Measurements from ENCODE around the gene POLN.

Gene POLN

DNA sequence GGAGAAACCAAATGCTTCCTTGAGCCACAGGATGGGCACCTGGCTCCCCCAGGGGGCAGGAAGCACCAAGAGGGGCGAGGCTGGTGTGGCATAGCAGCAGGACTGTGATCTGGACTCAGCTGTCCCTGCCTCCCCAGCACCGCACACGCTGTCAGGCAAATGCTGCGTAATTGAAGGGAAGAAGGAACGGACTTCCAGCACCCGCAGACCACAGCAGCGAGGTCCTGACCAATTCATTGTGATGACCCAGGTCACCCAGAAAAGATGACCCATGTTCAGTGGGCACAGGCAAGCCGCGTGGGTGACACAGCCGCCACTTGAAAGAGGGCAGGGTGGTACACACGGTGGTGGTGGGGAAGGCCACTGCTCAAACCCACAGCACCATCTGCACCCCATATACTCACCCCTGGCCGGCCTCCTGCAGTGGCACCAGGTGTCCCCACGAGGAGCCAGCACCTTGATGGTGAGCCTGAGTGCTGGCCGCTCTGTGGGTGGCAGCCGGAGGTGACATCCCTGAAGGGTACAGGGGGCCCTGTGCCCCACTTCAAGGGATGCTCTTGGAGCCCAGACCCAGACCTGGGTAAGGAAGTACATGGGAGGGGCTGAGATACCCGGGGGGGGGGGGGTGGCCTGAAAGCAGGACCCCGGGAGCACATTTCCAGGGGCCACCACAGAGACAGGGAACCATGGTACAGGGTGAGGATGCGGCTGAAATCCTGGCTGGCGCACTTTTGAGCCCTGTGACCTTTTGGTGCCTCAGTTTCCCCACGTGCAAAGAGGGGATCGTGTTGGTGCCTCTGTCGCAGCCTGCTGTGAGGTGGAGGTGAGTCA lies 171.3 kb downstream of the POLN start:
- DNase-seq (ENCODE audit: low read depth) = no peak

DNA sequence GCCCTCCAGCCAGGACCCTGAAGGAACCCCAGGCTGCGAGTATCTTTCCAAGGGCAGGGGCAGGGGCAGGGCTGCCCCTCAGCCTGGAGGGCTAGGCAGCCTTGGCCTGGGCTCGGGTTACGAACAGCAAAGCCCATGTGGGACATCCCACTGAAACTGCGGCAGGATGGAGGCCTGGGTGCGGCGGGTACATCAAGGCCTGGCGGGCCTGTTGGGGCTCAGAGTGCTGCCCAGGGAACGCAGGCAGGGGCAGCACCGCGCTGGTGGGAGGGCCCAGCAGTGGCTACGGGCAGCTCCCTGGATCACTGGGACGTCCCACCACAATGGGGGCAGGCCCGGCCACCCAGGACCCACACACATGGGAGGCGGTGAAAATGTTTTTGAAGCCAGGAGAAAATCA lies 171.9 kb downstream of the POLN start:
- no peak for DNase-seq (ENCODE audit: low read depth)

DNA sequence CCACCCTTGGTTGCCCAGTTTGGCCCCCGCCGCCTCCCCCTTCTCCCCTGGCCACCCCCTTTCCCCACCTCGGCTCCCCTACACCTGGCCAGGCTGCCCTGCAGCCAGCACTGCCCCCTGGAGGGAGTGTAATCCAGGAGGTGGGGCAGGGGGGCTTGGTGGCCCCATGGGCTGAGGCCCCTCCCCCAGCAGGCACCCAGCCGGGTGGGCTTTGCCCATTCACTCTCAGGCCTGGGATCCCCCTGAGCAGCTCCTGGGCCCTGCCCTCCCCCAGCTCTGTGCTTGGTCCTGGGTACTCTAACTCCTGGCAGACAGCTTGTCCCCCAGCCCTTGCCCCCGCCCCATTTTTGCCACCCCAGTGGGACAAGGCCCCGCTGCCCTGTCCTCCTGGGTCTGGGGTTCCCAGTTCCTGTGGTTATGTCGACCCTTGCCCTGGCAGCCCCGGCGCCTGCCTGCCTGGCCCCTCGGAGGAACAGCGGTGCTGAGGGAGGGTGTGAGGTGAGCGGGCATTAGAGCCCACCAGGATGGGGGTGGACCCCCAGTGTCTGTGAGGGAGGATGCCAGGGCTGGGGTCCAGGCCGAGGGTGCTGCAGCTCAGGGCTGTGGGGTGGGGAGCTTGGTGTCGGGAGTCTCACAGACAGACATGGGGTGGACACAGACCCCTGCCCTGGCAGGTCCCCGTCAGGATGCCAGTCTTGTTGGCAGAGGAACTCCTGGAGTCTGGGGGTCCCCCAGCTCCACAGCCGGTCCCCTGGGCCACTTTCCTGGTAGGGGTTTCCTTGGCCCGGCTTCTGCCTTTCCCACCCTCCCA lies 172.6 kb downstream of the POLN start:
- no peak for DNase-seq (ENCODE audit: low read depth)

DNA sequence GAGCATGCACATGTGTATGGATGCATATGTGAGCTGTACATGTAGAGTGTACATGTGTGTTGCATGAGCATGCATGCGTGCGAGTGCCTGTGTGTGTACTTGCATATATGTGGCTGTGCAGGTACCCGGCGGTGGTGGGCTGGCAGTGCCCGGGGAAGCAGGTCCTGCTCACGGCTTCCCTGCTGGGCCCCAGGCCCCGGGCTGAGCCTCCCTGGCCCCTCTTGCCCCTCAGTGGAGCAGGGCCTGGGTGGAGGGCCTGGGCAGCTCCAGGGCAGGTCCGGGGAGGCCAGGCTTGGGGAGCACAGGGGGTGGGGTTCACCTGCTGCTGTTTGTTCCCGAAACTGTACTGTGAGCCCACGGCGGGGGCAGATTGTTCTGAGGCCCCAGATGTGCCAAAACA lies 173.4 kb downstream of the POLN start:
- DNase-seq (ENCODE audit: low read depth) = no peak

DNA sequence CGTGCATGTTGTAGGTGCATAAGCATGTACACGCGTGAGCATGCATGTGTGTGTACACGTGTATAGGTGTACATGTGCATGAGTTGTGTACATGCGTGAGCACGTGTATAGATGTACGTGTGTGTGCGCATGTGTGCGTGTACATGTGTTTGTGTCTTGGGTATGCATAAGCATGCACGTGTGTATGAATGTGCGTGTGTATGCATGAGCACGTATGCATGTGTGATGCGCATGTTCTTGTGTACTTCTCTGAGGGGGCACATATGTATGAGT lies 173.8 kb downstream of the POLN start:
- no peak for DNase-seq (ENCODE audit: low read depth)

DNA sequence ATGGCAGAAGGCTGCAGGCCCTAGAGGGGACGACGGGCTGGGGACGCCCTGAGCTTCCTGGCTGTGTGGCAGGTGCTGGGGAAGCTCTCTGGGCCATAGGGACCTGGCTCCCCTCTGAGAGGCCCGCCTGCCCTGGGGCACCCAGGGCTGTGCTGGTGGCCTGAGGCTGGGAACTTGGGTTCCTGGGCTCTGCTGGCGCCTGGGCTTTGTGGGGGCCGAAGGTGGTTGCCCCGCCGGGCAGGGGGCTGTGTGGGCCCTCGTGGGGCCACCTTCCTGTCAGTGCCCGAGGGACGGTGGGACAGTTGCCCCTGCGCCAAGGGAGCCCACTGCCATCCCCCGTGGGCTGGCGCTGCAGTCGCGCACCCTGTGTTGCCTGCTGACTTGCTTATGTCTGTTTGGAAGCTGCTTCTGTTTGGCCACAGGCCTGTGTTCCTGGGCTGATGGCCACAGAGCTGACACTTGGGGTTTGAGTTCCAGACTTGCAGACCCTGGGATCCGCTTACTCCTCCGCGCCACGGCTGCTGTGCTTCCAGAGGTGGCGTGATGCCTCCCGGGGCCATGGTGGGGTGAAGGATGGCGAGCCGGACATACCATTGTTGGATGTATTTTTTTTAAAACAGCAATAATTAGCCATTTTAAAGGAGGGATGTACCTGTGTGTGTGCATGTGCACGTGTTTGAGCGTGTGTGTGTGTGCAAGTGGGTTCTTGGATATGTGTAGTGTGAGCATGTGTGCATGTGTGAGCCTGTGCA lies 174.3 kb downstream of the POLN start:
- no peak for DNase-seq (ENCODE audit: low read depth)

DNA sequence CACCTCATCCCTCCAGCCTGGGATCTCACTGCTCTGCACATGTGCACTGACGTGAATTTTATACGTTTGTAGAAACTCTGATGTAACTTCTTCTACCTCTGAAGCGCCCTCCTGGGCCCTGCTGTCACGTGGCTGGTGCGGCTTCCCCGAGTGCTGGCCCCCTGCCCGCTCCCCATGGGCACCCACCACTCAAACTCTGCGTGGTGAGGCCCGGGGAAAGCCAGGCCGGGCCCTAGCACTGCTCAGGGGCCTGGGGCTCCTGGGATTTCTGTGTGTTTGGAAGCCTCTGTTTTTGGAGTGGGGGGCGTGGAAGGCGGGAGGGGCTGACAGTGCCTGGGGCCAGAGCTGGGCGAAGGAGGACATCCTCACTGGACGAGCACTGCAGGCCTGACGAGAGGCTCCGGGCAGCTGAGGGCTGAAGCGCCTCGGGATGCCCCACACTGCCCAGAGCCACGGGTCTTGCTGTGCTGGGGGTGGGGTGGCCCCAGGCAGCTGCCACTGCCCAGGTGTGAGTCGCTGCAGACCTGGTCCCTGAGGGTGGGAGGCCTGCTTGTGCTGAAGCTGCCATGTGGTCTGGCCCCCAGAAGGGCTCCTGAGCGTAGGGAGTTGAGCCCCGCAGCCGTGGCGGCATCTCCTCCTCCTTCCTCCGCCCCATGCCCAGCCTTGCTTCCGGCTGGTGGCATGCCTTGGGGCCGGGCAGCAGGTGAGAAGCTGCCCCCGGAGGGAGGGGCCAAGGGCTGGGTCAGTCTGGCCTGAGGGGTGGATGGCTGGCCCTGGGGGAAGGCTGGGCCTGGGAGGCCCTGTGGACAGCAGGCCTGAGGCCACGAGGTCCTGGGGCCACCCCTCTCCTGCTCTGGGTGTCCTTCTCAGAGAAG lies 175.1 kb downstream of the POLN start:
- no peak for DNase-seq (ENCODE audit: low read depth)

DNA sequence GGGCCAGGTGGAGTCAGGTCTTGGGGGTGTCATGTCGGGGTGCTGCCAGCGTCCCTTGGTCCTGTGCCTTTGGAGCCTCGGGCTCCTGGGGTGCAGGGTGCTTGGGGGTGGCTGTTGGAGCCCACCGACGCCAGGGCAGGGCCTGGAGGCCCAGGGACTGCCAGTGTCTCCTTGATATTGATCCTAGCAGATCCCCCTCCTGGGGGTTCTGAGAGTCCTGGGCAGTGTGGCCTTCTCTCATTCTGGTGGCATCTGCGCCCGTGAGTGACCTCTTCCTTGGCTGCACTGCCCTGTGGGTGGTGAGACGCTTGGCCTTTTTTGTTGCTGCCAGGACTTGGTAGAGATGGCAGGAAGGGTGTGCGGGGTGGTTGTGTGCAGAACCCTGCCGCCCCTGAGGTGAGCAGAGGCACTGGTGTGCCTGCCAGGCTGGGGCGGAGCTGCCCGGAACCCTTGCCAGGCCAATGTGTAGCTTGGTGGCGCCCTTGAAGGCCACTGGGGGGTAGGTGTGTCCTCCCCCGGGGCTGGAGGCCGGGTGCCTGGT lies 175.8 kb downstream of the POLN start:
- no peak for DNase-seq (ENCODE audit: low read depth)

DNA sequence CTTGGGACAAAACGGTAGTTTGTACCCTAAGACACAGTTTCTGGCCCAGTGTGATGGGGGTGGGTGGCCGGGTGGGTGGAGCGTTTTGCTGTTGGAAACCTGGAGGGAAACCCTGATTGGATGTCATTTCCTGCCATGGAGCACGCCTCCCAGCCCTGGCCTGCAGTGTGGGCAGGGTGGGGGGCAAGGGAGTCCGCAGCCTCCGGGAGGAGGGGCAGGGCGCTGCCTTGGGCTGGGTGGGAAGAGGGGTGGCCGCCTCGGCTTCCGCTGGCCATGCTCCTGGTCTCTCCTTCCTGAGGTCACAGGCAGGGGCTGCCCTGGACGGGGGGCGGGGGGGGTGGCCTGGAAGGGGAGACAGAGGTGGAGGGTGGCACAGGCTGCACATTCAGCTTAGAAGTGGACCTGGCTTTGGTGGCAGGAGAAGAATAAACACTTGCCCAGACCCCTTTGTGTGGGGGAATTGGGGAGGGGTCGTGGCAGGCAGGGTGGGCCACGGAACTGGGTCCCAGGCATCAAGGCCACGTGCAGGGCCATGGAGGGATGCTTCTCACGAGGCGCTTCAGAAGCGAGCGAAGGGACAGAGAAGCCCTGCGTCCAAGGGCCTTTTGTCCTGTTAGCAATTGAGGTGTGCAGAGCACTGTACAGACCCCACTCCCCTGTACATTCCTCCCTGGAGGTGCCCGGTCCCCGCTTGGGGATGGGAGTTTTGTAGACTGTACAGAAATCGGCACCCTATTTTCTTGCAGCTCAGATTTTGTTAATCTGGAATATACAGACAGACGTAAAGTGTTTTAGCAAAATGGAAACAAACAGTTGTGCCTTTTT lies 176.6 kb downstream of the POLN start:
- no peak for DNase-seq (ENCODE audit: low read depth)

DNA sequence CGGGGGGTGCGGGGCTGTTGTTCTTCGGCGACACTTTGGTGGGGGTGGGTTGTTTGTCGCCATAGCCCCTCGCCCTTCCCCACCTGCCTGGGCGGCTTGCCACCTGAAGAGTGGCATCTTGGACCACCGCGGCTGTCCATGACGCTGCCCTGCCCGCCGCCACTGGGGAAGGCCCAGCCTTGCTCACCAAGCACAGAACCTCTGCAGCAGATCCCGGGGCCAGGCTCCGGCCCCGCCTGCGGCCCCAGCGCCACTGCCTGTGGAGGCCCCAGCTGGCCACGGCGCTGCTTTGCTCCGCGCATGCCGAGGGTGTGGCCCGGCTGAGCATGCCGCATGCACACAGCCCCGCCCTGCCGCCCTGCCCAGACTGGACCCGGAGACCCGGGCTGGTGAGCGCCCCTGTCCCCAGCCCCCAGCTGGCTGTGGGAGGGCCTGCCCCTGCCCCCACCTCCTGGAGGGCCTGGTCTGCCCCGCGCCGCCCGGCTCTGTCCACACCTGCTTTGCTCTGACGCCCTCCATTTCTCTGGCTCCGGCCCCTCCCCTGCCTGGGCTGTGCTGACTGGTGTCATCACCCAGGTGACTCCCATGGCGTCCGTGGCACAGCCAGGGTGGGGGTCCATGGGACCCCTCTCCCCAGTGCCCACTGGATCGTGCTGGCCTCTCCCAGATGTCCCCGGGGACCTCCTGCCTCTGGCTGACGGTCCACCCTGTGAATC lies 177.5 kb downstream of the POLN start:
- DNase-seq (ENCODE audit: low read depth) = no peak

DNA sequence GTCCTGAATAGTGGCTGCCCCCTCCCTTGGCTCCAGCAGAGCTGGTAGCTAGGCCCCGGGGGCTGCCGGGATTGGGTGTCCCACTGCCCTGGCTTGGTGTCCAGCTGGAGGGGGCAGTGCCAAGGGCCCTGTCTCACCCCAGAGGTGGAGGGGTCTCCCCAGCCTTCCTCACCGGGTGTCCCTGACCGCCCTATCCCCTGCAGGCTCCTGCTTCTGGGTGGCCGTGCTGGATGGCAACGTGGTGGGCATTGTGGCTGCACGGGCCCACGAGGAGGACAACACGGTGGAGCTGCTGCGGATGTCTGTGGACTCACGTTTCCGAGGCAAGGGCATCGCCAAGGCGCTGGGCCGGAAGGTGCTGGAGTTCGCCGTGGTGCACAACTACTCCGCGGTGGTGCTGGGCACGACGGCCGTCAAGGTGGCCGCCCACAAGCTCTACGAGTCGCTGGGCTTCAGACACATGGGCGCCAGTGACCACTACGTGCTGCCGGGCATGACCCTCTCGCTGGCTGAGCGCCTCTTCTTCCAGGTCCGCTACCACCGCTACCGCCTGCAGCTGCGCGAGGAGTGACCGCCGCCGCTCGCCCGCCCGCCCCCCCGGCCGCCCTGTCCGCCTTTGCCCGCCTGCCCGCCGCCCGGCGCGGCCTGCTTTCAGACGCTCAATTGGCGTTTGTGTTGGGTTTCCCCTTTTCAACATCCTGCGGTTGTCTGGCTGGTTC lies 178.2 kb downstream of the POLN start:
- DNase-seq (ENCODE audit: low read depth) = no peak

DNA sequence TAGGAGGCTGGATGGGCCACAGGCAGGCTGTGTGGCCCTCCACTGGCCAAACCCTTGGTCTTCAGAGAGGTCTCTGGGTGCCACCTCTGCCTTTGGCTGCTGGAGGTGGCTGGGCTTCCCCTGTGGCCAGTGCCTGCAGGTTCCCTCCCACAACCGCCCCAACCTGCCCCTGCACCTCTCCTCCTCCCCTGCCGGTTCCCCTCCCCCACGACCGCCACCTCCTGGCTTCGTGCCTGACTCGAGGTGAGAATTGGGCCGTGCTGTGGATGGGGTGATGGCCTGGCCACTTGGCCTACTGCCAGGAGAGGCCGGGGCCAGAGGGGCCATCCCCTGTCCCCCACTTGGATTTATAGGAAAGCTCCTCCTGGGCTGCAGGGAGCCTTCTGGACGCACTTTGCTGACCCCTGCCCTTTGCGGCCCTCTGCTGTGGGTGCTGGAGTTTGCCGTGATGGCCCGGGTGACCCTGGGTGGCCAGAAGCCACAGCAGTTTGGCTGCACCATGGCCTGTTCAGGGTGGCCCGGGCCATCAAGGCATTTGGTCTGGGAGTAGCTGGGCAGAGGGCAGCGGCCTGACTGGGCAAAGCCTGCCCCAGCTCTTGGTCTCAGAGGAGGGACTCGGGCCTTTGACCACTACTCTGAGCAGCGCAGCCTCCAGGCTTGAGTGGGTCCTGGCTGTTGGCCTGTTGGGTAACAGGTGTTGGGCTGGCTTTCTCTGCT lies 179.0 kb downstream of the POLN start:
- DNase-seq (ENCODE audit: low read depth) = no peak

DNA sequence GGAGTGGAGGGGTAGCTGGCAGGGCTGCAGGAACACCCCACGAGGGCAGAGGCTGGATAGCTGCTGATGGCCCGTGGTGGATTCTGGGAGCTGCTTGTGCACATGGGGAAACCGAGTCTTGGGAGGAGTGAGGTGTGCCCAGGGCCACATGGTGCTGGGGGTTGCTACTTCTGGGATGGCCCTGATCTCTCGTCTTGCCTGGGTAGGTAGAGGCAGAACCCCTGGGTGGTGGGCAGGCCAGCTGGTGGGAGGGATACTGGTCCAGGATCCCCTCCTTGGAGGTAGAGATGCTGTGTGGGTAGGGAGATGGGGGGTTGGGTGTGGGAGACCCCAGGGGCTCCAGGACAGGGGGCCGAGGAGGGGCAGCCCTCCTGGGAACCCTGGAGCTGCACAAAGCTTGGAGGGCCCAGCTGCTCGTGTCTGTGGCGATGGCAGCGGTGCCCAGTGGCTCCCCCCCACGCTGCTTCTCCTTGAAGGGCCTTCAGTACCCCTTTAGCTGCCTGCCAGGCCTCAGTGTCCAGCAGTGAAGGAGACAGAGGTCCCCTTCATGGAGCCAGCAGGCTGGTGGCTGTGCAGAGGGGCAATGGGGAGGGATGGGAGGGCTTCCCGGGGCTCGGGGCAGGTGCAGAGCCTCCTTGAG lies 179.6 kb downstream of the POLN start:
- DNase-seq (ENCODE audit: low read depth) = no peak

DNA sequence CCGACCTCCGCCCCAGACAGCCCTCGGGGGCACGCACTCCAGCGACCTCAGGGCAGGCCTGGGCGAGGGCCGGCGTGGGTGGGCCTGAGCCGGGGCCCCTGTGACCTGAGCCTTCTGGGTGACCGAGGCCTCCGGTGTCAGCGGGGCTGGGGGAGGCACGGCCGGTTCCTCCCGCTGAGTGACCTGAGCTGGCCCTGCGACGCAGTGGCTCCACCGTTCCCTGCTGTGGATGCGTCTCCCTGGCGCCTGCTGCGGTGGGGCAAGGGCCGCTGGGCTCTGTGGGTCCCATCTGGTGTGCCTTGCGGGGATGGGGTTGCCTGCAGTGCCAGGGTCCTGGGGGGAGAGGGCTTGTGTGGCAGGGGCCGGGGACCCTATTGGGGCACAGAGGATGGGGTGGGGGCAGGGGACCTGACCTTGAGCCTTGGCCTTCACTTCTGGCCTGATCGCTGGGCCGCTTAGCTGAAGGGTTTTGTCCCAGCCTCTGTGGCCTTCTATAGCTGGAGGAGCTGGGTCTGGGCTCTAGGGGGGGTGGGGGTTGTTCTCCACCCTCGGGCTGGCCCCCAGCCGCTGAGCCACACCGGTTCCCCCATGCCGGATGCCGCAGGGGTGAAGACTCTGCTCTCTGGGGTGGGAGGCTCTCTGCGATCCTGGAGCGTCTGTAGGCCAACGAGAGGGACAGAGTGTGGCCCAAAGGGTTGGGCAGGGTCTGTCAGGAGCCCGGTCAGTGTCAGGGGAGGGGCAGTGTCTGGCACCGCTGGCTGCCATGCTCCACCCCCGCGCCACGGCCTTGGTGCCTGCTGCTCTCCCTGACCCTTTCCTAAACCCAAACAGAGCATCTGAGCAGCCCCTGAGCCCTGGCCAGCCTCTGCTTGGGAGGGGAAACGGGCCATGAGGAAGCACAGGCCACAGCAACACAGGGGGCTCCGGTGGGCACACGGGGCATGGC lies 180.5 kb downstream of the POLN start:
- DNase-seq (ENCODE audit: low read depth) = no peak

DNA sequence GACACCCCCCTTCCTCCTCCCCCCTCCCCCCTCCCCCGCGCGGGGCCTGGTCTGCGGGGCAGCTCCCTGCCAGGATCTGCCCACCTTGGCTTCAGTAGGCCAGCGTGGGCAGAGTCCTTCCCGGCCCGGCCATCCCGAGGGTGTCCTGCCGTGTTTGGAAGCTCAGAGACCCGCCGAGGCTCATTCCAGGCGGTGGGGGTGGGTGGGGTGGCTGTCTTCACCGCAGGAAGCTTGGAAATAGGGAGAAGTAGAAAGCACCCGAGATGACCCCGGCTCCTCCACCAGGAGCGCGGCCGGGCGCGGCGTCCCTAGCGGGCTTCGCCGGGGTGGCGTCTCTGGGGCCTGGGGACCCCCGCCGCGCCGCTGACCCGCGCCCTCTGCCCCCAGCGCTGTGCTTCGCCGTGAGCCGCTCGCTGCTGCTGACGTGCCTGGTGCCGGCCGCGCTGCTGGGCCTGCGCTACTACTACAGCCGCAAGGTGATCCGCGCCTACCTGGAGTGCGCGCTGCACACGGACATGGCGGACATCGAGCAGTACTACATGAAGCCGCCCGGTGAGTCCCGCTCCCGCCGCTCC lies 181.2 kb downstream of the POLN start:
- no peak for DNase-seq (ENCODE audit: low read depth)

DNA sequence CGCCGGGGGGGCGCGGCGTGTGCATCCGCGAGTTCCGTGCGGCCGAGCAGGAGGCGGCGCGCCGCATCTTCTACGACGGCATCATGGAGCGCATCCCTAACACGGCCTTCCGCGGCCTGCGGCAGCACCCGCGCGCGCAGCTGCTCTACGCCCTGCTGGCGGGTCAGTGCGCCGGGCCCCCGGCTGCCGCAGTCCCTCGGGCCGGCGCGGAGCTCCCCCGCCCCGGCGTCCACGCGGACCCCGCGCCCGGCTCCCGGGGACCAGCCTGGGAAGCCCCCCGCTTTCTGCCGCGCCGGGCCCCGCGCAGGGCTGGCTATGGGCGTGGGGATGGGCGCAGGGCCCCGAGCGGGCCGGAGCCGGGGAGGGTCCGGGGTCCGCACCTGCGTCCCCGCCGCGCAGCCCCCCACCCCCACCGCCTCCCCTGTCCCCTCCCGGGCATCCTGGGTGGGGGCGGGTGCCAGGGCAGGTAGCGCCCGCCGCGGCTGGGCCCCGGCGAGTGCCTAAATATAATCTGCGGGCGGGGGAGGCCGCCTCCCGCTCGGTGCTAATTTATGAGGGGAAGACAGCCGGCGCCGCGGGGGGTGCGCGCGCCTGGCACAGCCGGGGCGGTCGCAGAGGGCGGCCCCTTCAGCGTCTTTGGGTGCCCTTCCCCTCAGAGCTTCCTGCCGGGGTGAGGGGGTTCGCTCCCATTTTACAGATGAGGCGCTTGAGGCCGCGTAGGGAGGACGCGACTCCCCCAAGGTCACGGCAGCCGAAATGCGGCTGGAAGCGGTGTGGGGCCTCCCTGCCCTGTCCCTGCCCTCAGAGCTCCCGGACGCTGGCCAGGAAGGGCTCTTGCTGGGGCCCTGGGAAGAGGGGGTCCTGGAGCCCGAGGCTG lies 182.0 kb downstream of the POLN start:
- peak; percentile 32 for DNase-seq (ENCODE audit: low read depth)

All from ELR (cell line).